ENCODE results near the gene ZSWIM3.
"Not testable (repeated sequence)": the region's sequence is repeated elsewhere in the genome, so short reads cannot be mapped to it uniquely, and the experiment has no call there.

The ZSWIM3 gene

GRCh38 chr20:45861221-45862075 lies 4.0 kb downstream of the ZSWIM3 start:
- DNase-seq = peak; percentile 72

GRCh38 chr20:45863543-45864470 lies 6.4 kb downstream of the ZSWIM3 start:
- peak; percentile 47 for DNase-seq

- DNase-seq = no peak
Observed at GRCh38 chr20:45866454-45866853, 9.0 kb downstream of the ZSWIM3 start.

GRCh38 chr20:45867136-45867818 lies 9.9 kb downstream of the ZSWIM3 start:
- DNase-seq = no peak

- no peak for DNase-seq
Observed at GRCh38 chr20:45867819-45868176, 10.4 kb downstream of the ZSWIM3 start.

GRCh38 chr20:45872626-45873025 lies 15.2 kb downstream of the ZSWIM3 start:
- DNase-seq = no peak

GRCh38 chr20:45873409-45874103 lies 16.1 kb downstream of the ZSWIM3 start:
- no peak for DNase-seq

- not testable (repeated sequence) for DNase-seq
Observed at GRCh38 chr20:45874104-45874481, 16.7 kb downstream of the ZSWIM3 start.

- DNase-seq = no peak
Observed at GRCh38 chr20:45874576-45874975, 17.2 kb downstream of the ZSWIM3 start.

GRCh38 chr20:45878076-45878761 lies 20.8 kb downstream of the ZSWIM3 start:
- DNase-seq = no peak

GRCh38 chr20:45880988-45881788 lies 23.8 kb downstream of the ZSWIM3 start, which contains the start of gene ZSWIM1:
Gene ZSWIM1 (plus strand): TSS chr20:45881227. CDS start chr20:45882593, 1,366 bp downstream.
- DNase-seq = peak; percentile 95

- DNase-seq = no peak
Observed at GRCh38 chr20:45882469-45883099, 25.2 kb downstream of the ZSWIM3 start.

GRCh38 chr20:45883100-45883469 lies 25.7 kb downstream of the ZSWIM3 start:
- no peak for DNase-seq

- no peak for DNase-seq
Observed at GRCh38 chr20:45886590-45887345, 29.4 kb downstream of the ZSWIM3 start.

- no peak for DNase-seq
Observed at GRCh38 chr20:45887346-45887715, 29.9 kb downstream of the ZSWIM3 start, which contains the start of gene SPATA25. Gene SPATA25 (minus strand): TSS chr20:45887622. CDS start chr20:45887590, 32 bp downstream.

GRCh38 chr20:45888681-45889080 lies 31.3 kb downstream of the ZSWIM3 start:
- no peak for DNase-seq

GRCh38 chr20:45890077-45890984 lies 32.9 kb downstream of the ZSWIM3 start:
- peak; percentile 12 for DNase-seq
